DOHH2 (cell line): ENCODE data around the gene MAP4K3.

Source experiments
- EZH2phosphoT487 ChIP-seq: fragments of 200-600 bp; sonication (generic); IDR thresholded peaks from 2 replicates; pipeline ENCODE4 v1.6.1; 2017; ENCODE audit warnings: borderline replicate concordance, mild to moderate bottlenecking, antibody characterized with exemption, low read length, moderate library complexity, mixed read lengths
- TF ChIP-seq, protein P1 (sequence below): fragments of 200-600 bp; sonication (generic); IDR thresholded peaks from one replicate; pipeline ENCODE4 v1.5.1; 2014; ENCODE audit warnings: antibody characterized with exemption, mild to moderate bottlenecking, low read depth, low read length; ENCODE audit not compliant: poor library complexity, severe bottlenecking

DNA sequence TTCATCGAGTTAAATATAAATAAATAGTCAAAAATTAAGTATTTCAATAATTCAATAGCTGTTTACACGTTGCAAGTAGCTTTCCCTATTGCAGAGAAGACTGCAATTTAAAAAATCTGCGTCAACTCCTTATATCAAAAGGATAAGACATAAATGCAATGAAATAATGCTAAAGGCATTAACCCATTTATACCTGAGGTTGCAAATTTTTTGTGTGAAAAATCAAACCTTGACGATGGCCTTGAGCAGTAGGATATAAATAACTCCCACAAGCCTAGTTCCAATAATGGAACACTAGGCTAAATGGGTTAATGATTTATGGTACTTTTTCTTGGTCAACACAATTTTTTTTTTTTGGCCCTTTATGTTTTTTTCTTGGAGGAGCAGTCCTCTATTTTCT is 116.9 kb downstream of the MAP4K3 start:
- TF ChIP-seq, protein P1, sequence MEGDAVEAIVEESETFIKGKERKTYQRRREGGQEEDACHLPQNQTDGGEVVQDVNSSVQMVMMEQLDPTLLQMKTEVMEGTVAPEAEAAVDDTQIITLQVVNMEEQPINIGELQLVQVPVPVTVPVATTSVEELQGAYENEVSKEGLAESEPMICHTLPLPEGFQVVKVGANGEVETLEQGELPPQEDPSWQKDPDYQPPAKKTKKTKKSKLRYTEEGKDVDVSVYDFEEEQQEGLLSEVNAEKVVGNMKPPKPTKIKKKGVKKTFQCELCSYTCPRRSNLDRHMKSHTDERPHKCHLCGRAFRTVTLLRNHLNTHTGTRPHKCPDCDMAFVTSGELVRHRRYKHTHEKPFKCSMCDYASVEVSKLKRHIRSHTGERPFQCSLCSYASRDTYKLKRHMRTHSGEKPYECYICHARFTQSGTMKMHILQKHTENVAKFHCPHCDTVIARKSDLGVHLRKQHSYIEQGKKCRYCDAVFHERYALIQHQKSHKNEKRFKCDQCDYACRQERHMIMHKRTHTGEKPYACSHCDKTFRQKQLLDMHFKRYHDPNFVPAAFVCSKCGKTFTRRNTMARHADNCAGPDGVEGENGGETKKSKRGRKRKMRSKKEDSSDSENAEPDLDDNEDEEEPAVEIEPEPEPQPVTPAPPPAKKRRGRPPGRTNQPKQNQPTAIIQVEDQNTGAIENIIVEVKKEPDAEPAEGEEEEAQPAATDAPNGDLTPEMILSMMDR = no peak
- TF ChIP-seq EZH2phosphoT487 = no peak
